ENCODE results near the gene MGAT2. TPM values are rescaled to one million over a fixed set of nuclear protein-coding genes. Genes with fewer than 3 reads are reported as not detected.

MGAT2 gene
- total RNA-seq, 1 donor = 76.9 TPM

DNA sequence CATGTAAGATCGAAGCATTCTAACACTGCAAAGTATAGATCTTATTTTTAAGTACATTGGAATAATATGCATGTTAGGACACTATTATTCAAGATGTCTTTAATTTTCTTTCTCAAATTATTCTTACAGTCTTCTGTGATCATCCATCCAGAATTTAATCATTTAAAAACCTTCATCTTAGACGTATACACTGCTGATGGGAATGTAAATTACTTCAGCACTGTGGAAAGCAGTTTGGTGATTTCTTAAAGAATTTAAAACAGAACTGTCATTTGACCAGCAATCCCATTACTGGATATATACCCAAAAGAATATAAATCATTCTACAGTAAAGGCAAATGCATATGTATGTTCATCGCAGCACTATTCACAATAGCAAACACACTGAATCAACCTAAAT lies 31.2 kb upstream of the MGAT2 start:
- no peak for DNase-seq (ENCODE audit: low read depth)
- H3K4me3 ChIP-seq (ENCODE audit: low read depth, low read length) = no peak overlapping the region
- TF ChIP-seq, protein P1, sequence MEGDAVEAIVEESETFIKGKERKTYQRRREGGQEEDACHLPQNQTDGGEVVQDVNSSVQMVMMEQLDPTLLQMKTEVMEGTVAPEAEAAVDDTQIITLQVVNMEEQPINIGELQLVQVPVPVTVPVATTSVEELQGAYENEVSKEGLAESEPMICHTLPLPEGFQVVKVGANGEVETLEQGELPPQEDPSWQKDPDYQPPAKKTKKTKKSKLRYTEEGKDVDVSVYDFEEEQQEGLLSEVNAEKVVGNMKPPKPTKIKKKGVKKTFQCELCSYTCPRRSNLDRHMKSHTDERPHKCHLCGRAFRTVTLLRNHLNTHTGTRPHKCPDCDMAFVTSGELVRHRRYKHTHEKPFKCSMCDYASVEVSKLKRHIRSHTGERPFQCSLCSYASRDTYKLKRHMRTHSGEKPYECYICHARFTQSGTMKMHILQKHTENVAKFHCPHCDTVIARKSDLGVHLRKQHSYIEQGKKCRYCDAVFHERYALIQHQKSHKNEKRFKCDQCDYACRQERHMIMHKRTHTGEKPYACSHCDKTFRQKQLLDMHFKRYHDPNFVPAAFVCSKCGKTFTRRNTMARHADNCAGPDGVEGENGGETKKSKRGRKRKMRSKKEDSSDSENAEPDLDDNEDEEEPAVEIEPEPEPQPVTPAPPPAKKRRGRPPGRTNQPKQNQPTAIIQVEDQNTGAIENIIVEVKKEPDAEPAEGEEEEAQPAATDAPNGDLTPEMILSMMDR (IDR thresholded peaks at IDR 0.05; ENCODE audit: insufficient read depth, low read length) = no peak

DNA sequence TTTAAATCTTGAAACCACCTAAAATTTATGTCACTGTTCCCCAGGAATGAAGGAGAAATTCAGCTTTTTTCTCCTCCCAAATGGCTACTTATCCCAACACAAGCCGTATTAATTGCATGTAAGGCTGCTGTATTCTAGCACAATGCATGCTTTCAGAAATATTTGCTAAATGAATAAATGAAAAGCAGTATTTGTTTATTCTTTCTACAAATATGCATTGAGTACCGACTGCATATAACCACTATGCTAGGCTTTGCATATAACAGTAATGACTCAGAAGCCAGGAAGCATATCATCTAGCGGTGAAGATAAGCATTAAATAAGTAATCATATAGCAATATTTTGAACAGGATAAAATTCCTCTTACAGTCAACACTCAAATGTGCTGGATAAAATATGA lies 27.6 kb upstream of the MGAT2 start:
- H3K4me3 ChIP-seq (ENCODE audit: low read depth, low read length) = no peak overlapping the region
- TF ChIP-seq, protein P1 (IDR thresholded peaks at IDR 0.05; ENCODE audit: insufficient read depth, low read length) = no peak
- peak; percentile 44 for DNase-seq (ENCODE audit: low read depth)

DNA sequence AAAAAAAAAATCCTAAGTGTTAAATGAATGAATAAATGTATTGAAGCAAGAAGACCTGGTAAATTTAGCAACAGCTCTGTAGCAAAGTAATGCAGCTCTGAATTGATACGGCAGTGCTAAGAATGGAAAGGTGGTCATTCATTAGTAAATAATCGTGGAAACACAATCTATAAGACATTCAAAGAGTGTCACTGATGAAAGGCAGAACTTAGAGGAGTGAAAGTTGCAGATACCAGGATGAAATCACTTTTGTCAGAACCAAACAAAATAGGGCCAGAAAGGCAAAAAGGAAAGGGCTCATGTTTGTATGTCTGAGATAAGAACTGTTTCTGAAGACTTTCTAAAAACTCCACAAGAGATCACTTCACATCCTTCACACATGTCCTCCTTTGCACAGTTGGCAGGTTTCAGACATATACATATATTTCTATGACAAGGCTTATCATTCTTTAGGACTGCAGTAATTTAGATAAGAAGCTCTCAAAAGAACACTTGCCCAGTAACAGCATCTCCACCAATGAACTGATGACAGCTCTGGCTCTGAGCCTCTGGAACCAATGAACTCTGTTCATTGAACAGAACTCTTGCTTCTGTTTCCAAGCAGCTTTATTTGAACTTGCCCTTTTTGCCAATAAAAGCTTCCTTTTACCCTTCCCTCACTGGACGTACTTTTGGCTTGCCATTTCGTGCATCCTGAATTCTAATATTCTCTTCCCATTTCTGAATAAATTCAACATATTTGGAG lies 26.1 kb upstream of the MGAT2 start:
- no peak overlapping the region for H3K4me3 ChIP-seq (ENCODE audit: low read depth, low read length)
- TF ChIP-seq, protein P1 (IDR thresholded peaks at IDR 0.05; ENCODE audit: insufficient read depth, low read length) = no peak
- peak; percentile 76 for DNase-seq (ENCODE audit: low read depth)

DNA sequence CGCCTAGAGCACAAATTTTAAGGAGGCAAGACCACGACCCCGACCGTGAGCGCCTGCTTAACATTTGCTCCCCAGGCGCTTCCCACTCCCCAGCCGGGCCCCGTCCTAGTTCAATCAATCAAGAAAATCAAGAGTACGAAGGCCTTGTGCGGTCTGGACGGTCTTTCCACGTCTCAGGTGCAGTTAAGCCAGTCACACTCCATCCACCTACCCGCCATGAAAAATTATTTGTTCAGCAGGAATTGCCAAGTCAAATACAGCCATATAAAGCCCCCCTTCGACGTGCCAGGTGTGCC lies 22.5 kb upstream of the MGAT2 start:
- no peak for DNase-seq (ENCODE audit: low read depth)
- TF ChIP-seq, protein P1 (IDR thresholded peaks at IDR 0.05; ENCODE audit: insufficient read depth, low read length) = no peak
- peak overlapping the region; percentile 99 for H3K4me3 ChIP-seq (ENCODE audit: low read depth, low read length)

DNA sequence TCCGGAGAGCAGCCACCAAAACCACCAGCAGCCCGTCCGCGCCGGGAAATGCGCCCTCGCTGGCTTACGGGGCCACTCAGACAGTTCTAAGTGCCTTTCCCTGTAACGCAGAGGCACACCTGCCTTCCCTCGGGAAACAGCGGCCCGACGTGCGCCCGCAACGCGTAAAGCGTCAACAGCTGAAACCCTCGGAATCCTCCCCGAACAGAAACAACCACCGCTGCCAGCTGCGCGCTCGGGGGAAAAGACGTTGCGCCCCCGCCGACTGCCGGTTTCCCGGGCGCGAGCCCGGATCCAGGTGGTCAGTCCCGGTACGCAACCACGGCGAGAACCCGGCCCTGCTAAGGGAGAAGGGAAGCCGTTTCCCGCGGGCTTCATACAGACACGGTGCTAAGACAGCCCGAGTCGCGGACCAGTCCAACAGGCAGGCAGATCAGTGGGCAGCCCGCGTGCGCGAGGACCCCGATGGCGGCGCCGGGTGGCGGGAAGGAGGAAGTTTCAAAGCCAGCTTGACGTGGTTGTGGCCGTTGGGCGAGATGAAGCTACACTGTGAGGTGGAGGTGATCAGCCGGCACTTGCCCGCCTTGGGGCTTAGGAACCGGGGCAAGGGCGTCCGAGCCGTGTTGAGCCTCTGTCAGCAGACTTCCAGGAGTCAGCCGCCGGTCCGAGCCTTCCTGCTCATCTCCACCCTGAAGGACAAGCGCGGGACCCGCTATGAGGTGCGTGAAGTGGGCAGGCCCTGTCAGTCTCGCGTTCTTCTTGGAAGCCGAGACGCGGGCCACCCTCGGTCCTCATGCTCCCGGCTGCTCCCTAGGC lies 21.9 kb upstream of the MGAT2 start, which contains the start of gene LRR1:
Gene LRR1, plus strand, starts transcription at position 456 of the 816 bp plus-strand sequence. Its CDS starts 81 bp downstream, at position 537.
- TF ChIP-seq, protein P1 (IDR thresholded peaks at IDR 0.05; ENCODE audit: insufficient read depth, low read length) = no peak
- DNase-seq (ENCODE audit: low read depth) = peak; percentile 76
- peak within 1 kb of the TSS; percentile 99 for H3K4me3 ChIP-seq (ENCODE audit: low read depth, low read length)

DNA sequence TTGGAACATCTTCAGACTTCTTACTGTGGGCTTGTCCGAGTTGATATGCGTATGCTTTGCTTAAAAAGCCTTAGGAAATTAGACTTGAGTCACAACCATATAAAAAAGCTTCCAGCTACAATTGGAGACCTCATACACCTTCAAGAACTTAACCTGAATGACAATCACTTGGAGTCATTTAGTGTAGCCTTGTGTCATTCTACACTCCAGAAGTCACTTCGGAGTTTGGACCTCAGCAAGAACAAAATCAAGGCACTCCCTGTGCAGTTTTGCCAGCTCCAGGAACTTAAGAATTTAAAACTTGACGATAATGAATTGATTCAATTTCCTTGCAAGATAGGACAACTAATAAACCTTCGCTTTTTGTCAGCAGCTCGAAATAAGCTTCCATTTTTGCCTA lies 13.0 kb upstream of the MGAT2 start:
- TF ChIP-seq, protein P1 (IDR thresholded peaks at IDR 0.05; ENCODE audit: insufficient read depth, low read length) = no peak

More for the DNA sequence above, 13.0 kb upstream of the MGAT2 start:
- no peak overlapping the region for H3K4me3 ChIP-seq (ENCODE audit: low read depth, low read length)
- DNase-seq (ENCODE audit: low read depth) = no peak
